HG03064 (cell line): Measurements from ENCODE around the gene TGFB1I1.
"Not testable (repeated sequence)": the region's sequence is repeated elsewhere in the genome, so short reads cannot be mapped to it uniquely, and the experiment has no call there.

ENCODE experiments used
- ATAC-seq: cut with Tn5 transposase; IDR thresholded peaks from one replicate; pipeline ENCODE4 v1.9.1; 2021; ENCODE audit warnings: low read depth; ENCODE audit not compliant: unreplicated experiment

The TGFB1I1 gene

DNA sequence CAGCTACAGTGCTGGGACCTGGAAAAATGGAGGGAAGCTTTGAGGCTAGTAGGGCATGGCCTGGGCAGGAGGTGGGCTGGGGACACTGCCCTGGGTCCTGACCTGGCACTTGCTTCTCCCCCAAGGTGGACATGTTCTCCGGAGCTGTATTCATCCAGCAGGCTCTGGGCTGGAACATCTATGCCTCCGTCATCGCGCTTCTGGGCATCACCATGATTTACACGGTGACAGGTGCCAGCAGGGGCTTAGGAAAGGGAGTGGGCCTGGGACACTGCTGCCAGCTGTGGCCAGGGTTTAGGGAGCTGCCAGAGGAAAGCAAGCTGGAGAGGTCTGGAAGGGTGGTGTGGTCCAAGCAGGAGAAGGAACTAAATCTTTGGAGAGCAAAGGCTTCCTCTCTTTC, 14.1 kb downstream of the TGFB1I1 start:
- ATAC-seq, result no peak

DNA sequence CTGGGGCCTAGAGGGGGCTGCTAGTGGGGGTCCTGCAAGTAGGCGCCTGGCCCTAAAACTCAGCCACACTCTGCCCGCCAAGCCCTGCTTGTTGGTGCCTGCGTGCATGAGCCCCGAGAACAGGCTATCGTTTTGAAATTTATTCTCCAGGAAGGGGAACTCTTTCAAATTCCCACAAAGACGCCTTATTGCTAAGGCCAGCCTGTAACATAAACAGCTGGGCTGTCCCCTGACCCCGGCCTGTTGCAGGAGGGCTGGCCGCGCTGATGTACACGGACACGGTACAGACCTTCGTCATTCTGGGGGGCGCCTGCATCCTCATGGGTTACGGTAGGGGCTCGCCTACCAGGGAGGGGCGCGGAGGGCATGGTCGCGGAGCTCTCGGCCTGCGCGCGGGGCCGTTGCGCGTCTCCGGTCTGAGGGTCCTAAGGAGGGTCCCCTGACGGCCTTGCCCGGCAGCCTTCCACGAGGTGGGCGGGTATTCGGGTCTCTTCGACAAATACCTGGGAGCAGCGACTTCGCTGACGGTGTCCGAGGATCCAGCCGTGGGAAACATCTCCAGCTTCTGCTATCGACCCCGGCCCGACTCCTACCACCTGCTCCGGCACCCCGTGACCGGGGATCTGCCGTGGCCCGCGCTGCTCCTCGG, 15.2 kb downstream of the TGFB1I1 start:
- no peak for ATAC-seq

DNA sequence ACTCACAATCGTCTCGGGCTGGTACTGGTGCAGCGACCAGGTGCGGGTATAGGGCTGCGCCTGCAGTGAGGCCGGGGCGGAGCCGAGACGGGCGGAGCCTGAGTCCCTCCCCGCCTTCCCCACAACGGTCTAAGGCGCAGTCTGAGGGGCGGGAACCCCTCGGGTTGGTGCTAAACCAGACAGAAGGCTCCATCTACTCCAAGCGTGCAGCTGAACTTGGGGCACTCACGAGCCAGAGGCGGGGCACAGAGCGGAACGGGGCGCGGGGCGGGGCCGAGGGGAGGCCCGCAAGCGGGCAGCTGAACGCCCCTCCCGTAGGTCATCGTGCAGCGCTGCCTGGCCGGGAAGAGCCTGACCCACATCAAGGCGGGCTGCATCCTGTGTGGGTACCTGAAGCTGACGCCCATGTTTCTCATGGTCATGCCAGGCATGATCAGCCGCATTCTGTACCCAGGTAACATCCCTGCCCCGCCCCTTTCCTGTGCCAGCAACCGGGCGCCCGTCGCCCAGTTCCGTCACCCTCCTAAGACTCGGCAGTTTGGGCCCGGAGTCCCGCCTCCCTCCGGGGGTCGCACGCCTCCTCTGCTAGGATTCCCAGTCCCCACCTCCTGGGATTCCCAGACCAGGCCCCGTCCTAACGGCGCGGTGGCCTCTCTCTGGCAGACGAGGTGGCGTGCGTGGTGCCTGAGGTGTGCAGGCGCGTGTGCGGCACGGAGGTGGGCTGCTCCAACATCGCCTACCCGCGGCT, 15.9 kb downstream of the TGFB1I1 start:
- peak; percentile 77 for ATAC-seq

DNA sequence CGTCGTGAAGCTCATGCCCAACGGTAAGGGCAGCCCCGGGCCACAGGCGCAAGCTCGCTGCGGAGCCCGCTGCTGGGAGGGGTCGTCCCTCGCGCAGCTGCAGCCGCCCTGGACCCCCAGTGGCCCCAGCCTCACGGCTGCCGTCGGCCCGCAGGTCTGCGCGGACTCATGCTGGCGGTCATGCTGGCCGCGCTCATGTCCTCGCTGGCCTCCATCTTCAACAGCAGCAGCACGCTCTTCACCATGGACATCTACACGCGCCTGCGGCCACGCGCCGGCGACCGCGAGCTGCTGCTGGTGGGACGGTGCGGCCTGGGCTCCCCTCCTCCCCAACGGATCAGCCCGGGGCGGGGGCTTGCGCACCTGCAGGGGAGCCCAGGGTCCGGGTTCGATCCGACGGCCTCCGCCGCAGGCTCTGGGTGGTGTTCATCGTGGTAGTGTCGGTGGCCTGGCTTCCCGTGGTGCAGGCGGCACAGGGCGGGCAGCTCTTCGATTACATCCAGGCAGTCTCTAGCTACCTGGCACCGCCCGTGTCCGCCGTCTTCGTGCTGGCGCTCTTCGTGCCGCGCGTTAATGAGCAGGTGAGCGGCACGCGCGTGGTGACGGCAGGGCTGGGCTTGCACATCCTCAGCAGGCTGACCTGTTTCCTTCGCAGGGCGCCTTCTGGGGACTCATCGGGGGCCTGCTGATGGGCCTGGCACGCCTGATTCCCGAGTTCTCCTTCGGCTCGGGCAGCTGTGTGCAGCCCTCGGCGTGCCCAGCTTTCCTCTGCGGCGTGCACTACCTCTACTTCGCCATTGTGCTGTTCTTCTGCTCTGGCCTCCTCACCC, 16.7 kb downstream of the TGFB1I1 start:
- ATAC-seq, result no peak

DNA sequence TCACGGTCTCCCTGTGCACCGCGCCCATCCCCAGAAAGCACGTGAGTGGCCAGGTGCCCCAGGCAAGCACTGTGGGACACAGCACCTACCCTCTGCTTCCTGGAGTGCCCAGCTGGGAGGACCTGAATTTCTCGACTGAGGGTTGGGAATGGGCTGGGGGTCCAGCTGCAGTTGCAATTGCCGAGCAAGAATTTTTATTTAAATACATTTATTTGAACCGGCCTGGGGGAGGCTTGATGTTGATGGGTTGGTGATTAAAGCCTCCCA, 17.3 kb downstream of the TGFB1I1 start:
- ATAC-seq, result no peak

DNA sequence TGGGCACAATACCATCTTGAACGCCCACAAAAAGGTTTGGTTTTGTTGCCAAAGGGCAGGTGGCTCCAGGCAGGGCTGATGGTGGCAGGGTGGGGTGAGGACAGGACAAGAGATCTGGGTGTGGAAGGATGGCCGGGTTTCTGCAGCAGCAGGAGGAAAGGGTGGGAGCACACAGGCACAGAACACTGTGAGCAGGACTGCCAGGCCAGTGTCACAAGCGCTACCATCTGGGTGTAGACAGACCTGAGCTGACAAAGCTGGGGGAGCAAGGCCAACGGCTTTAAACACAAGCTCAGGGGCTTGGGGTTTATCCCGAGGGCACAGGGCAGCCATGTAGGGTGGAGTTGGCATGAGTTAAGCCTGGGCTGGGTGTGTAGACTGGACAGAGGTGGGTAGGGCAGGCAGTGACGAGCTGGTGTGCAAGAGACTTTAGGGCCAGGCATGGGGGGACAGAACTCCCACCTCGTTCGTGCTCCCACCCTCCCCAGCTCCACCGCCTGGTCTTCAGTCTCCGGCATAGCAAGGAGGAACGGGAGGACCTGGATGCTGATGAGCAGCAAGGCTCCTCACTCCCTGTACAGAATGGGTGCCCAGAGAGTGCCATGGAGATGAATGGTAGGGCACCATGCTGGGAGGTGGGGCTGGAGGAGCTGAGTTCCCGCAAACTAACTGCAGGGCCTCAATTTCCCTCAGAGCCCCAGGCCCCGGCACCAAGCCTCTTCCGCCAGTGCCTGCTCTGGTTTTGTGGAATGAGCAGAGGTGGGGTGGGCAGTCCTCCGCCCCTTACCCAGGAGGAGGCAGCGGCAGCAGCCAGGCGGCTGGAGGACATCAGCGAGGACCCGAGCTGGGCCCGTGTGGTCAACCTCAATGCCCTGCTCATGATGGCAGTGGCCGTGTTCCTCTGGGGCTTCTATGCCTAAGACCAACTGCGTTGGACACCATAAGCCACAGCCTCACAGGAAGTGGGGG, 17.9 kb downstream of the TGFB1I1 start:
- ATAC-seq, result no peak

DNA sequence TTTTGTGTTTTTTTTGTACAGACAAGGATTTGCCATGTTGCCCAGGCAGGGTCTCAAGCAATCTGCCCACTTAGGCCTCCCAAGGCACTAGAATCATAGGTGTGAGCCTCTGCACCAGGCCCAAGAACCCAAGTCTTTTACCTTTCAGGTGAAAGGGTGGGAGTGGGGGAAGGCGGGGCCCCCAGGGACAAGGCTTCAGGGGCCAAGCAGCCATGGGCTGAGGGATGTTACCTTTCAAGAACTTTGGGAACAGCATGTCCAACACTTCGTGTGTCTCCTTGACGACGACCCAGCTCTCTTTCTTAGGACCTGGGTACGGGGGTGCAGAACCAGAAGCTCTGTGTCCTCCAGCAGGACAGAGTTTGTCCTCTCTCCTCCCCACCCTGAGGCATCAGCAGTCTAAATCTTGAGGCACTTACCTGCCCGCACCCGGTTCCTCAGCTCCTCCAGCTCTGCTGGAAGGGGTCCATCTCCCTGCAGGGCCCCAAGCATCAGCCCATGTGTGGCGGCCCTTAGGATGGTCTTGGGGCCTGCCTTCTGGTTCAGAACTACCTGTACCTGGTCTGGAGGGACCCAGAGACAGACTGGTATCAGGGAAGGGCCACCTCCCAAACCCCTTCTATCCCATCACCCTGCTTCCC, 19.9 kb downstream of the TGFB1I1 start:
- ATAC-seq, result no peak

DNA sequence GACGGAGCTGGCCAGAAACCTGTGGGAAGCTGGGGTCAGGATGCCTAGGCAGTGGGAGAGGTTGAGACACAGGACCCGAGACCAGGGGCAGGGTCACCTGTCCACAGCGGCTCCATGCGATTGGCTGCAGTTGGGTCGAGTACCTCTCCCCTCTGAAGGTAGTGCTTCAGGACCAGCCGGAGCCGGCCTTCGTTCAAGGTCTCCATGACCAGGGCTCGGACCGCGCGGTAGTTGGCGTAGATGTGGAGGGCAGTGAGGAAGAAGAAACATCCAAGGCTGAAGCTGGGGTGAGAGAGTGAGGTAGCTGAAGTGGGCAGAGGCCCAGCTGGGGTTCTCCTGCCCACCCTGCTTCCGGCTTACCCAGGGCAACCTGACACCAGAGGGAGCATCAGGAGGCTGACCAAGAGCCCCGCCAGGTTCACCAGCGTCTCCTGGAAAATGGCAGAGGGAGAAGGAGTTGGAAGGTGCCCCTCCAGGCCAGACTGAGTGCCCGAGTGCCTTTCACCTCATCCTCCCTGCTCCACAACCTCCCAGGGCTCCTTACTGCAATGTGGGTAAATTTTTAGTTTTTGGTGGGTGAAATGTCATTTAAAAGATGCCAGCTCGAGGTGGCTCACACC, 21.7 kb downstream of the TGFB1I1 start:
- no peak for ATAC-seq

DNA sequence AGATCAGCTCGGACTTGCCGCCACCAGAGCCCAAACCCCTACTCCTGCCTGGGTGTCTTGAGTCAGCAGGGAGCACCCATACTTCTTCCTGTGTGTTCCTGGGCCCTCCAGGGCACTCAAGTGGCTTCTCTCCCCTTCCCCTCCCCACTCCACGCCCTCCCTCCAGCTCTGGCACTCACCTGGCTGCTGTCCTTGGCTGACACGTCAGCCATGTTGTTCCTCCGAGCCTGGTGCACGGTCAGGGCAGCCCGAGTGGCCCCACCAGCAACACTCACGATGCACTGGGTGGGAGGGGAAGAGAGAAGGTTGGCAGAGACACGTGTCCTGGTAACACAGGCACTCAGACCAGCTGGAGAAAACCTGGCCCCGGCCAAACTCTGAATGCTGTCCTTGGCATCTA, 24.7 kb downstream of the TGFB1I1 start:
- ATAC-seq, result no peak

DNA sequence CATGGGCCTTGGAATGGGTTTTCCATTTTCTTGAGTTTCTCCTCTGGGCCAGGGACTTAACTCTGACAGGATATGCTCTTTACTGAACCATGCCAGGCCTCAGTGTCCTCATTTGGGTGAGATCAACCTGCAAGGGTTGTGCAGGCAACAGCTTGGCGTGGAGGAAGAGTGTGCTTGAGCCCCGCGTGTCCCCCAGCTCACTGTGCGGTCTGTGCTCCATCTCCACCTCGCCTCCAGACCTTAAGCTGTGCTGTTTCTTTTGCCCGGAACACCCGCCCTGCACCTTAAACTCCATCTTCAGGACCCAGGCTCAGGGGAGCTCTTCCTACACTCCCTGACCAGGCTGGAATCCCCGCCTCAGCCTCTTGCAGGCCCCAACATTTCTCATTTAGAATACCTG, 26.5 kb downstream of the TGFB1I1 start:
- no peak for ATAC-seq

DNA sequence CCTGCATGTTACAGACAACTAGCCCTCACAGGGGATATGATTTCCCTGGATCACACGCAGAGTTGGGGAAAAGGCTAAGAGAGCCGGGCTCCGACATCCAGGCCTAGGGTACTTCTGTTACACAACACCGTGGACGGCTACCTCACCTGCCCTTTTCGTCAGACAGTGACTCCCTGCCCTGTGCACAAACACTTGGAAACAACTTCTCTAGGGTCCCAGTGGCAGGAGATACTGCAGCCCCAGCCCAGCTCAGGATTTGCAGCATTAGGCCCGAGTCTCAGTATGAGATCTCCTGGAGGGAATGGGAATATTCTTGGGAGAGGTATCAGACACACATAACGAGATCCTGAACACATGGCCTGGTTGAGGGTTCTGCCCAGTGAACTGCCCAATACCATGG, 28.0 kb downstream of the TGFB1I1 start:
- no peak for ATAC-seq

DNA sequence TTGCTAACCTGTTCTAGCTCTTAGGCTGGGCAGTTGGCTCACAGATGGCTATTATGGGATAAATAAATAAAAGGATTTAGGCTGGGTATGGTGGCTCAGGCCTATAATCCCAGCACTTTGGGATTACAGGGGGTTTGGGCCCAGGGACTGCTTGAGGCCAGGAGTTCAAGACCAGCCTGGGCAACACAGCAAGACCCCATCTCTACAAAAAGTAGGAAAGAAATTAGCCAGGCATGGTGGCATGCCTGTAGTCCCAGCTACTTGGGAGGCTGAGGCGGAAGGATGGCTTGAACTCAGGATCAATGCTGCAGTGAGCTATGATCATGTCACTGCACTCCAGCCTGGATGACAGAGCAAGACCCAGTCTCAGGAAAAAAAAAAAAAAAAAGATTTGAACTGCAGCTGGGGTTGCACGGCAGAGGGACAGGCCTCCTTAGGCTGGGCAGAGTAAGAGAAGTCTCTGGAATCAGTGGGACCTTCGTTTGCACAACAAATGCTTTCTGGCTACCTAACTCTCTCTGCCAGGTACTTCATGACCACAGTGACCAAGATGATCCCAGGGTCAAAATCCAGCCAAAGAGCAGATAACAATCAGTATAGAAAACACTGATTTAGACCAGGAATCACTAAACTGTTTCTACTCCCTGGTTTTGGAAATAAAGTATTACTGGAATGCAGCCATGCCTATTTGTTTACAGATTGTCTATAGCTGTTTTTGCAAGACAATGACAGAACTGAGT, 29.4 kb downstream of the TGFB1I1 start:
- no peak for ATAC-seq

DNA sequence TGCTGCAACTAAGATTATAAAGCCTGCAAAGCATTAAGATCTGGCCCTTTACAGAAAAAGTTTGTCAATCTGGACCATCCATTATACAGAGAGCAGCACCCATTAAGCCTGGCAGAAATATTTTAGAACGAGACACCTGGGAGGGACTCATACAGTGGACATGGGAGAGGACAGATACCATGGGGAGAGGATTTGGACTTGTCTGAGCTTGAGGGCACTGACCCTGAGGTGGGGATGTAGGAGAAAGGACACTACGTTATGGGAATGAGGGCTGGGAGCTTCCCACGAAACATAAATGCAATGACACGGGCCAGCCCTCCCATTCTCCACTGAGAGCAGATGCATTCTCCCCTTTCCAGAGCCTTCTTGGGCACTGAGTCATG, 30.0 kb downstream of the TGFB1I1 start:
- ATAC-seq, result no peak

DNA sequence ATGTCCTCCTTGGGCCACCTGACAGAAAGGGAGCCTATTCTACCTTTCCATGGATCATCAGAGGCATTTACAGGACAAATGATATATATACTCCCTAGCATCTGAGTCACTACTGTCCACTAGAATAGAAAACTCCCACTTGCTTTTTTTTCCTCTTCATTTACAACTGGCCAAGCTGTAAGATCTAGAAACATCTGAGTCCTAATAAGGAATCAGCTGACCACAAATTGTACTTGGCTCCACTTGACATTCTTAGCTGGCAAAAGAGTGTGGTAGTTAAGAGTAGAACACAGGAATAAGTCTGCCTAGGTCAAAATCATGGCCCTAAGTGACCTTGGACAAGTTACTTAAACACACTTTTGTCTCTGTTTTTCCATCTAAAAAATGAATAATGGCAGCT, 31.0 kb downstream of the TGFB1I1 start:
- no peak for ATAC-seq

DNA sequence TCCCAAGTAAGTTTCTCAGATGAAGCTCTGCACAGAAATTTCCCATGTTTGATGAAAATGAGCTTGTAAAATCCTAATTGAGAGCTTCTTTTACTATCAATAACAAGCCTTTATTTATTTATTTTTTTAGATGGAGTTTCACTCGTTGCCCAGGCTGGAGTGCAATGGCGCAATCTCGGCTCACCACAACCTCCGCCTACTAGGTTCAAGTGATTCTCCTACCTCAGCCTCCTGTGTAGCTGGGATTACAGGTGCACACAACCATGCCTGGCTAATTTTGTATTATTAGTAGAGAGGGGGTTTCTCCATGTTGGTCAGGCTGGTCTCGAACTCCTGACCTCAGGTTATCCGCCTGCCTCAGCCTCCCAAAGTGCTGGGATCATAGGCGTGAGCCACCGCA, 31.6 kb downstream of the TGFB1I1 start:
- not testable (repeated sequence) for ATAC-seq

DNA sequence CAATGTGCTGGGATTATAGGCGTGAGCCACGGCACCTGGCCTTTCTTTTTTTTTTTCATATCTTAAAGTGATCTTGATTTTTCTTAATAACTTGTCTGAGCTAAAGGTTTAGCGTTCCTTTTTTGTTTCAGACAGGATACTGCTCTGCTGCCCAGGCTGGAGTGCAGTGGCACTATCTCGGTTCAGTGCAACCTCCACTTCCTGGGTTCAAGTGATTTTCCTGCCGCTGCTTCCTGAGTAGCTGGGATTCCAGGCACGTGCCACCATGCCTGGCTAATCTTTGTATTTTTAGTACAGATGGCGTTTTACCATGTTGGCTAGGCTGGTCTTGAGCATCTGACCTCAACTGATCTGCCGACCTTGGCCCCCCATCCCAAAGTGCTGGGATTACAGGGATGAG, 32.2 kb downstream of the TGFB1I1 start:
- no peak for ATAC-seq

DNA sequence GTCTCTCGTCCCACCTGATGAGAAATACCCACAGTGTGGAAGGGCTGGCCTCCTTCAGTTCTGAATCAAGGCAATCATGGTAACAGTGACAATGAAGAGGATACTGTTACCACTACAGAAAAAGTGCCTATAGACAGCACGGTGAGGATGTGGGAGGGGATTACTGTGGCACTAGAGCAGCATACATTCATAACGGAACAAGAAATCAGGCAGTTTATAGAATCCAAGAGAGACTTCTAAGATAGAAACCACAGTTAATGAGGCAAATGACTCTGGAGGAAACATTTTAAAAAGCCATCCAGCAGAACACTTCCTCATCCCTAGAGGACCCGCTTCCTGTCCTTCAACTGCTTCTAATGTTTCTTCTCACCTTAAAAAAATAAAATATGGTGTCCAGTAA, 33.5 kb downstream of the TGFB1I1 start:
- no peak for ATAC-seq

DNA sequence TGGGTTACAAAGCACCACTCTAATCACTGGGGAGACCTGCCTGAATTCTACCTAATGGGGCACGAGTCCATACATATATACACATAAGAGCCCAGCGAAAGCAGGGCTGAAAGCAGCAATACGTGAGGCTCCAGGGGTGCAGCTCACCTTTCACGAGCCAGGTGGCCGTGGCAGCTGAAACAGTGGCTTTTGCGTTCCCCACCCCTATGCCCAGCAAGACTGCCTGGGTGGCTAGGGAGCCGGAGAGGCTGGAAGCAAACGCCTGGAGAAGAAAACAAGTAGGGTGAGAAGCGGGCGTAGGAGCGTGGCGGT, 35.6 kb downstream of the TGFB1I1 start:
- no peak for ATAC-seq

DNA sequence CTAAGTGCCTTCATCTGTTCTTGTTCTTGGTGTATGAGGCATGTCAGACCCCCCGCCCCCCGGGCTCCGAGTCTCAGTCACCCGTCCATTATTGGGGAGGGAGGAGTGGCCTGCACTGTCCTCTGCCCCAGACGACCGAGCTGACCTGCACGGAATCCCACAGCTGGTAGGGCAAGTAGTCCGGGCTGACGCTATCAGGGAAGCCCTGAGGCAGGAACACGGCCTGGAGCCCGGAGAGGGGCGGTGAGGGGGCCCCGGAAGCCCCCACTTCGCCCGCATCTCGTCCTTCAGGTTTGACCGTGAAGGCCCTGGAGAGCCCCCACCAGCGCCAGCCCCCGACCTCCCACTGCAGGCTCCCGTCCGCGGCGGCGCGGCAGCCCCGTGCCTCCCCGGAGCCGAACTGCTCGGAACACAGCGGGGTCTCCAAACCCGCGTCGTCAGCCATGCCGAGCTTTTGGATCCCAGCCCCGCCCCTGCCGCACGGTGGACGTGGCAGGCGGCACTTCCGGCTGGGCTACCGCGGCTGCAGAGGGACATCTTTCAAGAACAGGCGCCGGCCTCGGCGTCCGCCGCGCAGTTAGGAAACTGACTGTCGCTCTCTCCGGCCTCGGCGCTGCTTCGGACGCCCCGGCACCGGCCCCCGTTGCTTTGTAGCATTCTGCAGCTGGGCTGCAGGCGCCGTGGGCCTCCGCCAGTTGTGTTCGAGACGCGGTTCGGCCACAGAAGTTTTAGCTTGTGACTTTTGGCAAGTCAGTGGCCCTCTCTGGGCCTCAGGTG, 36.2 kb downstream of the TGFB1I1 start, which contains the start of gene RUSF1:
TSS of gene RUSF1 (minus strand) at position 463 of the 777 bp plus-strand sequence. CDS start at position 445, 18 bp downstream.
- peak; percentile 84 for ATAC-seq
